Colonic mucosa (tissue), 4 donors: ENCODE results near the gene CBX5. TPM values are rescaled to one million over a fixed set of nuclear protein-coding genes. Genes with fewer than 3 reads are reported as not detected.

ENCODE experiments used
- DNase-seq: peaks from one replicate; pipeline ENCODE4 v3.0.0-alpha.2; 2020
- H3K27ac ChIP-seq: fragments of 200-600 bp; one replicate; pipeline ENCODE4 v1.8.0; 2021
- H3K27me3 ChIP-seq: fragments of 200-600 bp; one replicate; pipeline ENCODE4 v1.8.0; 2021
- H3K36me3 ChIP-seq: fragments of 200-600 bp; one replicate; pipeline ENCODE4 v1.8.0; 2021
- H3K4me1 ChIP-seq: fragments of 200-600 bp; one replicate; pipeline ENCODE4 v1.8.0; 2021; ENCODE audit warnings: mild to moderate bottlenecking
- H3K4me3 ChIP-seq: fragments of 200-600 bp; one replicate; pipeline ENCODE4 v1.8.0; 2021
- H3K9ac ChIP-seq, 2 donors: one replicate each; pipeline ENCODE4 v1.7.0; 2013; ENCODE audit warnings: control low read depth in 2 of 2, low read depth in 2 of 2, low read length in 2 of 2
- H3K9me3 ChIP-seq: fragments of 200-600 bp; one replicate; pipeline ENCODE4 v1.8.0; 2021
- intact Hi-C: fragments of 100-400 bp; cut with DNase I; formaldehyde crosslinking; loops from one replicate; pipeline ENCODE4 v1.14.1; 2022
- total RNA-seq, 2 donors: library from RNA; stranded (reverse); fragmentation: NEBNext Ultra II Directional in 1 of 2; extraction: Animal tissue kit (Norgen Biotek cat#: 25700) in 1 of 2; gene quantifications; one replicate each; pipeline ENCODE4 v1.2.1, GENCODE V29; 2021
- TF ChIP-seq, protein P1 (sequence below): fragments of 200-600 bp; IDR thresholded peaks from one replicate; pipeline ENCODE4 v1.8.0; 2022; ENCODE audit warnings: antibody characterized with exemption, mild to moderate bottlenecking
- donor health status: healthy.
- donor health status: DM: no; HTN: no; CAD: no.
- donor health status: DM: no; HTN: no; CAD: no.

Gene CBX5
- total RNA-seq, 2 donors from 2014 or later: 49.3 to 77.5 TPM

DNA sequence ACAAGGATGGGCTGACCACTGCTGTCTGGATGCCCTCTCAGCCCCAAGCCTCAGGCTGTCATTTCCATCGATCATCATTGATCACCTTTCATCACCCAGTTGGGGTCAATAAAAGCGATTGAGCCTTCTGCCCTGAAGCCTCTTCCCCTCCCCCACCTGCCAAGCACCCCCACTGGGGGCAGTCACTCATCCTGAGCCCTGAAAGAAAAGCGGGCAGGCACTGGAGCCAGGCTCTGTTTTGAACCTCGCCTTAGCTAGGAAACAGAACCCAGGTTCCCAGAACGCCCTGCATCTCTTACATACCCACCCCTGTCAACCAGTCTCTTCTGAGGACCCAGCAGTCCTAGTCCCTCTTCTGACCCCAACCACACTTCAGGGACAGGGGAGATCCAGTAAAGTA is 96.9 kb downstream of the CBX5 start:
- DNase-seq: no peak
- no peak overlapping the region for H3K27ac ChIP-seq
- H3K36me3 ChIP-seq: no peaks in the 10 kb centered on the region
- H3K27me3 ChIP-seq: no peaks in the 10 kb centered on the region
- H3K9ac ChIP-seq: no peak overlapping the region
- intact Hi-C loops: no loop called here
- TF ChIP-seq, protein P1, sequence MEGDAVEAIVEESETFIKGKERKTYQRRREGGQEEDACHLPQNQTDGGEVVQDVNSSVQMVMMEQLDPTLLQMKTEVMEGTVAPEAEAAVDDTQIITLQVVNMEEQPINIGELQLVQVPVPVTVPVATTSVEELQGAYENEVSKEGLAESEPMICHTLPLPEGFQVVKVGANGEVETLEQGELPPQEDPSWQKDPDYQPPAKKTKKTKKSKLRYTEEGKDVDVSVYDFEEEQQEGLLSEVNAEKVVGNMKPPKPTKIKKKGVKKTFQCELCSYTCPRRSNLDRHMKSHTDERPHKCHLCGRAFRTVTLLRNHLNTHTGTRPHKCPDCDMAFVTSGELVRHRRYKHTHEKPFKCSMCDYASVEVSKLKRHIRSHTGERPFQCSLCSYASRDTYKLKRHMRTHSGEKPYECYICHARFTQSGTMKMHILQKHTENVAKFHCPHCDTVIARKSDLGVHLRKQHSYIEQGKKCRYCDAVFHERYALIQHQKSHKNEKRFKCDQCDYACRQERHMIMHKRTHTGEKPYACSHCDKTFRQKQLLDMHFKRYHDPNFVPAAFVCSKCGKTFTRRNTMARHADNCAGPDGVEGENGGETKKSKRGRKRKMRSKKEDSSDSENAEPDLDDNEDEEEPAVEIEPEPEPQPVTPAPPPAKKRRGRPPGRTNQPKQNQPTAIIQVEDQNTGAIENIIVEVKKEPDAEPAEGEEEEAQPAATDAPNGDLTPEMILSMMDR: no peak
- H3K4me1 ChIP-seq: peaks cover 4% of the 10 kb centered on the region
- H3K9me3 ChIP-seq: no peaks in the 10 kb centered on the region
- no peak overlapping the region for H3K4me3 ChIP-seq

- H3K27me3 ChIP-seq: no peaks in the 10 kb centered on the region
- intact Hi-C loops: no loop called here
- TF ChIP-seq, protein P1: no peak
- no peak overlapping the region for H3K4me3 ChIP-seq
- no peaks in the 10 kb centered on the region for H3K4me1 ChIP-seq
- DNase-seq: no peak
- no peak overlapping the region for H3K27ac ChIP-seq
- H3K9me3 ChIP-seq: no peaks in the 10 kb centered on the region
- H3K9ac ChIP-seq: no peak overlapping the region
- H3K36me3 ChIP-seq: no peaks in the 10 kb centered on the region
Observed at GRCh38 chr12:54182086-54182485, 97.8 kb downstream of the CBX5 start.

Other genes starting within 250 kb of the CBX5 start
- not detected for gene HOXC5, start 247.1 kb downstream of the CBX5 start, total RNA-seq
- gene HOXC4, start 226.3 kb downstream of the CBX5 start, total RNA-seq: not detected
- 10 to 100 TPM; 22.0 to 31.0 TPM for gene SMUG1, start 91.1 kb downstream of the CBX5 start, total RNA-seq
- 1,000 to 10,000 TPM in 1 of 2 donors, 100 to 1,000 TPM in 1; 716 to 1,090 TPM for gene HNRNPA1, start 604 bp upstream of the CBX5 start, total RNA-seq
- gene NFE2, start 20.9 kb upstream of the CBX5 start, total RNA-seq: under 1 TPM in 1 of 2 donors, not detected in 1; 0.30 TPM
- gene COPZ1, start 45.0 kb upstream of the CBX5 start, total RNA-seq: 100 to 1,000 TPM; 164 to 173 TPM
- gene GPR84, start 84.4 kb upstream of the CBX5 start, total RNA-seq: under 1 TPM in 1 of 2 donors, not detected in 1; 0.21 TPM
- gene ZNF385A, start 104.6 kb upstream of the CBX5 start, total RNA-seq: 1 to 10 TPM; 3.8 to 7.3 TPM
- 100 to 1,000 TPM in 1 of 2 donors, 1 to 10 TPM in 1; 7.8 to 120 TPM for gene ITGA5, start 139.1 kb upstream of the CBX5 start, total RNA-seq
- under 1 TPM in 1 of 2 donors, not detected in 1; 0.99 TPM for gene GTSF1, start 193.5 kb upstream of the CBX5 start, total RNA-seq
- gene NCKAP1L, start 217.6 kb upstream of the CBX5 start, total RNA-seq: 10 to 100 TPM in 1 of 2 donors, 1 to 10 TPM in 1; 3.6 to 13.8 TPM